Lower leg skin (tissue), 4 donors: ENCODE data around the gene TACC3. TPM values are rescaled to one million over a fixed set of nuclear protein-coding genes. Genes with fewer than 3 reads are reported as not detected.

Experiments
- DNase-seq, 2 donors: peaks; one replicate each; pipeline ENCODE4 v3.0.0-alpha.2; 2019; ENCODE audit warnings: low spot score in 2 of 2
- H3K4me3 ChIP-seq: fragments of 200-600 bp; sonication (generic); 2 replicates; pipeline ENCODE4 v1.5.1; 2017; ENCODE audit warnings: mild to moderate bottlenecking, low read depth; ENCODE audit not compliant: poor library complexity, severe bottlenecking
- POLR2A ChIP-seq, 2 donors: fragments of 450-650 bp; IDR thresholded peaks; one replicate each; pipeline ENCODE4 v1.6.1; 2016 to 2017; ENCODE audit warnings: antibody characterized with exemption in 2 of 2, mild to moderate bottlenecking in 1 of 2, moderate library complexity in 1 of 2
- WGBS, 2 donors: methylation state at CpG; one replicate each; pipeline ENCODE4 v1.1.5; 2018; 5-methylcytosine and 5-hydroxymethylcytosine counted together
- intact Hi-C: fragments of 100-400 bp; cut with DNase I; formaldehyde crosslinking; loops from one replicate; pipeline ENCODE4 v1.15.0; 2023; ENCODE audit warnings: low total_unique reads
- total RNA-seq, 4 donors: library from RNA; depleted of rRNA; stranded (reverse); fragments of >200 nt; gene quantifications; one replicate each; pipeline ENCODE4 v1.1.0, GENCODE V29; 2016
- TF ChIP-seq, protein P1 (sequence below), 3 donors: fragments of 450-650 bp; IDR thresholded peaks; one replicate each; pipeline ENCODE4 v1.5.1; 2016; ENCODE audit warnings: antibody characterized with exemption in 3 of 3, mild to moderate bottlenecking in 3 of 3, moderate library complexity in 2 of 3

The TACC3 gene
- total RNA-seq, 4 donors from 2014 or later: 6.1 to 10.0 (median 7.9) TPM

DNA sequence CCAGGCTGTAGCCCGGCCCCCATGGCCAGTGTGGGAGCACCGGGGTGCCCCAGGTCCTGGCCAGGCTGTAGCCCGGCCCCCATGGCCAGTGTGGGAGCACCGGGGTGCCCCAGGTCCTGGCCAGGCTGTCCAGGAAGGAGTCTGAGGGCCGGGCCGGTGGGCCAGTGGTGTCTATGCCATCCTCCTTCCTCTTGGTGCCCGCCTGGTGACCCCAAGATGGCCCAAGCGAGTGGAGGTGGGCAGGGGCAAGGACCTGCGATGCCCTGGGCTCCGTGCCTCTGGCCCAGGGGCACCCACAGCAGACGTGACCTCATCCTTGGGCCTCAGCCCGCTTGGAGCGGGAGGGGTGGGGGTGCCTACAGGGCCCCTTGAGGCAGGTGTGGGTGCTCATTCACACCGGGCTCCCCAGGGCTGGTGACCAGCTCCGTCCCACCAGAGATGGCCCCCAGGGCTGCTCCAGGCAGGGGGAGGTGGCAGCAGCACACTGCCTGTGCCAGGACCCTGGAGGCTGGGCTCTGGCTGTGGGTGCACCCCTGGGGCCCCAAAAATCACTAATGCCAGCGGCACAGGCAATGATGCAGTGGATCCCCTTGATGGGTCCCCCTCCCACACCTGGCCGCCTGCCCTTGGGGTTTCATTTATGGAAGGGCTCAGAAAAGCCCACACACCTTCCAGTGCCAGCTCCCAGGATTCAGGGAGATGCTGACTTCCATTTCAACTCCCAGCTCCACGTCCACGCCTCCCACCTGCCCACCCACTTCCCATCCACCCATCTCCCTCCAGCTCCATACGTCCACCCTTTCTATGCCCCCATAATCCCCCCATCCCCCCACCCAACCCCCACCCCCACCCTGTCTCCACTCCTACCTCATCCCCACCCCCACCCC lies 35.8 kb downstream of the TACC3 start:
- TF ChIP-seq, protein P1, sequence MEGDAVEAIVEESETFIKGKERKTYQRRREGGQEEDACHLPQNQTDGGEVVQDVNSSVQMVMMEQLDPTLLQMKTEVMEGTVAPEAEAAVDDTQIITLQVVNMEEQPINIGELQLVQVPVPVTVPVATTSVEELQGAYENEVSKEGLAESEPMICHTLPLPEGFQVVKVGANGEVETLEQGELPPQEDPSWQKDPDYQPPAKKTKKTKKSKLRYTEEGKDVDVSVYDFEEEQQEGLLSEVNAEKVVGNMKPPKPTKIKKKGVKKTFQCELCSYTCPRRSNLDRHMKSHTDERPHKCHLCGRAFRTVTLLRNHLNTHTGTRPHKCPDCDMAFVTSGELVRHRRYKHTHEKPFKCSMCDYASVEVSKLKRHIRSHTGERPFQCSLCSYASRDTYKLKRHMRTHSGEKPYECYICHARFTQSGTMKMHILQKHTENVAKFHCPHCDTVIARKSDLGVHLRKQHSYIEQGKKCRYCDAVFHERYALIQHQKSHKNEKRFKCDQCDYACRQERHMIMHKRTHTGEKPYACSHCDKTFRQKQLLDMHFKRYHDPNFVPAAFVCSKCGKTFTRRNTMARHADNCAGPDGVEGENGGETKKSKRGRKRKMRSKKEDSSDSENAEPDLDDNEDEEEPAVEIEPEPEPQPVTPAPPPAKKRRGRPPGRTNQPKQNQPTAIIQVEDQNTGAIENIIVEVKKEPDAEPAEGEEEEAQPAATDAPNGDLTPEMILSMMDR (IDR thresholded peaks at IDR 0.05): no peak
- TF ChIP-seq POLR2A (IDR thresholded peaks at IDR 0.05): no peak
- H3K4me3 ChIP-seq: no peak overlapping the region
- intact Hi-C loops: no loop called here
- 65 to 76% methylated on average over 8 to 9 of the region's 20 CpGs for WGBS, 2 donors
- DNase-seq: no peak

DNA sequence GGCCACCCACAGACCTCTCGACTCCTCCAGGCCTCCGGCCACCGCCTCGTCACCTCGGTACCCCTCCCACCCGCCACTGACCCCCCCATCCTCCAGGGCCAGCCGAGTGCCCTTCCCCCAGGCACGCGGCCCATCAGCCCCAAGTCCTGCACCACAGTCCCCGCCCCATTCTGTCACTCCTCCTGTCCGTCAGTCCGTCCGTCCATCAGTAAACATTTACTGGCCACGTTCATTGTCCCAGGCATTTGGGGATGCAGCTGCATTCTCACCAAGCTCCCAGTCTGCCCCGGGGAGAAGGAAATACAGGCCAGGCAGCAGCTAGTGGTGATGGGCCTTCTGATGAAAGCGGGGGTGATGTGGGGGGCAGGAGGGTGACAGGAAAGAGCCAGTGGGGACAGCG lies 36.5 kb downstream of the TACC3 start:
- intact Hi-C loops: no loop called here
- DNase-seq: no peak
- no peak for TF ChIP-seq POLR2A (IDR thresholded peaks at IDR 0.05)
- TF ChIP-seq, protein P1 (IDR thresholded peaks at IDR 0.05): no peak
- WGBS, 2 donors: 59% methylated on average over 17 of the region's 17 CpGs
- no peak overlapping the region for H3K4me3 ChIP-seq

DNA sequence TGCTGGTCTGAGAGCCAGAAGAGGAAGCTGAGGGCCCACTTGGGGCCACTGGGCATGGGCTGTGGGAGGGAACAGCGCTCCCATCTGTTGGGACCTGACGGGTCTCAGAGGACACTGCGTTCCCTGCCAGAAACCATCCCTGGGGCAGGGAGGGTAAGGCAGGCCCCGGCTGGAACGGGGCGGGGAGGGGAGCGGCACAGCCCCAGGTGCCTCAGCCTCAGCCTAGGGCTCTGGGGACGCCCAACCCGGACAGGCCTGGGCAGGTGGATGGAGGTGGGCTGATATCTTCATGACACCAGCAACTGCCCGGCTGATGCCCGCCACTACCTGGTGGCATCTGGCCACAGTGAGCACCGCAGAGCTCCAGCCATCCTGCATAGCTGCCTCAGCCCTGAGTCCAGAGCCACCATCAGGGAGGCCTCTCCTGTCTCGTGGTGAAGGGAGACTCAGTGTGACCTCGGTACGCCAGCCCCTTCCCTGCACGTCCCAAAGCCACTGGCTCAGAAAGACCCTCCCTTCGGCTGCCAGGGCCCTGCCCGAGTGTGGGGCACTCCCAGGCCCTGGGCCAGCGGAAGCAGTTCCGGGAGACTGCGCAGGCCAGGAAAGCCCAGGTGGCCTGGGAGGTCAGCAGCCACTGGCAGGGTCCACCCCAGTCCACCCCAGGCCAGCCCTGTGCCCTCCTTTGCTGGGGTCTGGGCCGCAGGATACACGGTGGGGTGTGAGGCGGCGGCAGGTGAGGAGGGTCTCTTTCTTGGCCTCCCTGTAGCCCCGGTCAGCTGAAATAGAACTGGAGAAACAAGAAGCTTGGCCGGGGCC lies 37.2 kb downstream of the TACC3 start:
- intact Hi-C loops: no loop called here
- H3K4me3 ChIP-seq: no peak overlapping the region
- WGBS, 2 donors: 53 to 61% methylated on average over 19 to 20 of the region's 27 CpGs
- no peak for DNase-seq
- TF ChIP-seq POLR2A (IDR thresholded peaks at IDR 0.05): no peak
- TF ChIP-seq, protein P1 (IDR thresholded peaks at IDR 0.05): no peak

DNA sequence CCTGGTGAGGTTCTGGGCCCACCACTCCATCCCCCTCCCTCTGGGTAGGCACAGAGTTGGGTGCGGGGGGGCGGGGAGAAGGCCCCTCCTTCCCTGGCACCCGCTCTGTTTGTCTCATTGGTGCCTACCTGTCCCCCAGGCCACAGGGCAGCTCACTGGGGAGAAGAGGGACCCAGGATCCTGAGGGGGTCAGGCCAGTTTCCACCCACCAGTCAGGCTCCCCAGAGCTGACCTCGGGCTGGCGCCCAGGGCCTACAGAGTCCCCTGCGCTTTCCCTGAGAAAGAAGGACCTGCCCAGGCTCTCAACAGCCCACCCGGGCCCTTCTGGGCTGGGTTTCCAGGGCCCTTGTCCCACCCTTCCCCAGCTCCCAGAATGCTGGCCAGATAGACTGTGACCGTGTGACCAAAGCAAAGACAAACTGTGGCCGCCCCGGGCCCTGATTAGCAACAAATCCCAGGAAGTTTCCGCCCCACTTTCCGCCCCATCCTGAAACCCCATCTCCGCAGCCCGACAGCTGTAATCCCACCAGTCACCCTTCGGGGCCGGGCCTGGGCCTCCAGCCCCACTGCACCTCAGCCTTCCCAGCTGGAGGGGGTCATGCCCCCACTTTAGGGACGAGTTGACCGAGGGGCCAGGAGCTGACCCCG lies 38.0 kb downstream of the TACC3 start:
- 64 to 72% methylated on average over 15 to 19 of the region's 19 CpGs for WGBS, 2 donors
- DNase-seq: no peak
- H3K4me3 ChIP-seq: no peak overlapping the region
- no peak for TF ChIP-seq POLR2A (IDR thresholded peaks at IDR 0.05)
- TF ChIP-seq, protein P1 (IDR thresholded peaks at IDR 0.05): no peak
- intact Hi-C loops: no loop called here

DNA sequence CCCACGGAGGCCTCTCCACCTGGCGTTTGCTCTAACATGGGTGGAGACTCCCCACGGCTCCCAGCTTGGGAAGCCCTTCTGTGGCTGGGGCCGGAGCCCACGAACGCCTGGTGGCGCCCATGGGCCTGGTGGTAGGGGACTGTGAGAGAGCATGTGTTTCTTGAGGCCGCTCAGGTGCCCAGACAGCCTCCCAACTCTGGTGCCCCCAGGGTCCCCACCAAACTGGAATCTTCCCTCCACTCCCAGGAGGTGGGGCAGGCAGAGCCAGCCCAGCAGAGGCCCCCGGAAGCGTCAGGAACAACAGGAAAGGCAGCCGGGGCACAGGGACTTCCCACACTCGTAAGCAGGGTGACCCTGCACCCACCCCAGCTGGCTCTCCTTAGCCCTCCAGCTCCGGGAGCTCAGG lies 38.5 kb downstream of the TACC3 start:
- intact Hi-C loops: no loop called here
- no peak for TF ChIP-seq POLR2A (IDR thresholded peaks at IDR 0.05)
- TF ChIP-seq, protein P1 (IDR thresholded peaks at IDR 0.05): no peak
- H3K4me3 ChIP-seq: no peak overlapping the region
- no peak for DNase-seq
- 42 to 57% methylated on average over 12 to 13 of the region's 13 CpGs for WGBS, 2 donors
